ENCODE results near the gene ERLIN1. TPM values are rescaled to one million over a fixed set of nuclear protein-coding genes. Genes with fewer than 3 reads are reported as not detected.

ERLIN1 gene
- total RNA-seq (10 to 100 TPM; 24.6 to 29.9 TPM), polyA plus RNA-seq (10 to 100 TPM in 1 of 2 donors, 1 to 10 TPM in 1; 5.8 to 38.1 TPM)
- long read RNA-seq, donor 1, full-length matches to known transcripts: 10 of 10 reads
- long read RNA-seq, donor 1, partial matches to known transcripts: 0 of 10 reads
- long read RNA-seq, donor 1, other reads (novel, unspliced or antisense): 0 of 10 reads
- long read RNA-seq, donor 2: 0 reads
- long read RNA-seq, donor 3, full-length matches to known transcripts: 5 of 5 reads
- long read RNA-seq, donor 3, partial matches to known transcripts: 0 of 5 reads
- long read RNA-seq, donor 3, other reads (novel, unspliced or antisense): 0 of 5 reads
- long read RNA-seq, donor 4, partial matches to known transcripts: 0 of 3 reads
- long read RNA-seq, donor 4, other reads (novel, unspliced or antisense): 0 of 3 reads
- long read RNA-seq, donor 5, transcript ERLIN1-202 (12 exons, 1,453 nt): major isoform, 8 of 8 reads
- long read RNA-seq, donor 5, partial matches to known transcripts: 0 of 8 reads
- long read RNA-seq, donor 5, other reads (novel, unspliced or antisense): 0 of 8 reads

DNA sequence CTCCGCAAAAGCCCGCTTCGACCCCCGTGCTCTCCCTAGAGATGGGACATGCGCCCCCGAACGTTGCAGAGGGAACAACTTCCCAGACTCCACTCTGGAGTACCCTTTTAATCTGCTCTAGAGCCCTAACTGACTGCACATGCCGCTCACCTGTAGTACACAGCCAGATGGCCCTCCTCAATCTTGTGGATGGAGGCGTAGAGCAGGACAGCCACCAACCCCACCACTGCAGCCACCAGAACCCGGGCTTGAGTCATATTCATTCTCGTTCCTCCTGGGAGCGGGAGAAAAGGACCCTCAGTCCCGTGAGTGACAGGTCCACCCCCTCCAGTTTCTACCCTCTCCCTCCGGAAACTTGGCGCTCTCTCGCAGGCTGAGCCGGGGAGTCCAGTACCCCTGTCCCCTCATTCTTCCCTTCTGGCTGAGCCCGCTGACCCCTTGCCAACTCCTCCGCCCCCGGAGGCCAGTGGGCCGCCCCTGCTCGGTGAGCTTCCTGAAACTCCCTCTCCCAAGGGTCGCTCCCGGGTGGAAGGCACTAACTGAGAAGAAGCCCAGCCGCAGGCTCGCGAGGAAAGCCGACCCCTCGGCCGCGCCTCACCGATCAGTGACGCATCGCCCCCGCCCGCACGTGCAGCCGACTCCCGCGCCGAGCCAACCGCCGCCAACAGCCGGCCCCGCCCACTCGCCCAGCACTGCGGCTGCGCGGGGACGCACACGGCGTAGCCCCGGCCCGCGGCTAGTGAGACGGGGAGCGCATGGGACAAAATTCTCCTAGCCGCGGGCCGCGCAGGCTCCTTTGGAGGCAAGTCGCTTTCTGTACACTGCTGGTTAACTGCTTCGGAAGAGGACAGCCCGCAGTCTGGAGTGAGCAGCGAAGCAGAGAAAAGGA lies at the start of gene ERLIN1:
Gene ERLIN1 (minus strand): TSS at position 666 of the 889 bp plus-strand sequence. CDS start 403 bp downstream, at position 263.
- H3K4me3 ChIP-seq: peak within 1 kb of the TSS; percentile 64
- no peaks in the 10 kb centered on the region for H3K27me3 ChIP-seq (ENCODE audit: control insufficient read depth in 3 of 3, insufficient read depth in 3 of 3, low read length in 2 of 3)
- peak within 1 kb of the TSS; percentile 78 to 88 for H3K9ac ChIP-seq (ENCODE audit: insufficient read depth in 1 of 2, low read length in 2 of 2)
- ATAC-seq (ENCODE audit: insufficient read depth, low FRiP score) (peak; percentile 98), DNase-seq (peak; percentile 95 to 97 (median 96))
- no peaks in the 10 kb centered on the region for H3K9me3 ChIP-seq (ENCODE audit: control insufficient read depth in 4 of 4, insufficient read depth in 3 of 4, low read length in 3 of 4)
- peaks cover 5 to 17% (median 11%) of the 10 kb centered on the region in 4 donors for H3K36me3 ChIP-seq (ENCODE audit: control insufficient read depth in 4 of 4, insufficient read depth in 4 of 4, low read length in 4 of 4)
- WGBS, 2 donors: 0 to 1% methylated on average over 65 of the region's 65 CpGs
- TF ChIP-seq, protein P1, sequence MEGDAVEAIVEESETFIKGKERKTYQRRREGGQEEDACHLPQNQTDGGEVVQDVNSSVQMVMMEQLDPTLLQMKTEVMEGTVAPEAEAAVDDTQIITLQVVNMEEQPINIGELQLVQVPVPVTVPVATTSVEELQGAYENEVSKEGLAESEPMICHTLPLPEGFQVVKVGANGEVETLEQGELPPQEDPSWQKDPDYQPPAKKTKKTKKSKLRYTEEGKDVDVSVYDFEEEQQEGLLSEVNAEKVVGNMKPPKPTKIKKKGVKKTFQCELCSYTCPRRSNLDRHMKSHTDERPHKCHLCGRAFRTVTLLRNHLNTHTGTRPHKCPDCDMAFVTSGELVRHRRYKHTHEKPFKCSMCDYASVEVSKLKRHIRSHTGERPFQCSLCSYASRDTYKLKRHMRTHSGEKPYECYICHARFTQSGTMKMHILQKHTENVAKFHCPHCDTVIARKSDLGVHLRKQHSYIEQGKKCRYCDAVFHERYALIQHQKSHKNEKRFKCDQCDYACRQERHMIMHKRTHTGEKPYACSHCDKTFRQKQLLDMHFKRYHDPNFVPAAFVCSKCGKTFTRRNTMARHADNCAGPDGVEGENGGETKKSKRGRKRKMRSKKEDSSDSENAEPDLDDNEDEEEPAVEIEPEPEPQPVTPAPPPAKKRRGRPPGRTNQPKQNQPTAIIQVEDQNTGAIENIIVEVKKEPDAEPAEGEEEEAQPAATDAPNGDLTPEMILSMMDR (IDR thresholded peaks at IDR 0.05; ENCODE audit: control extremely low read depth, extremely low read depth): no peak
- H3K27ac ChIP-seq (ENCODE audit: low read depth in 1 of 2, low read length in 1 of 2): peak within 1 kb of the TSS; percentile 70 to 87
- peaks cover 0 to 21% (median 6%) of the 10 kb centered on the region in 5 donors for H3K4me1 ChIP-seq (ENCODE audit: control insufficient read depth in 5 of 5, insufficient read depth in 5 of 5, low read length in 5 of 5)

DNA sequence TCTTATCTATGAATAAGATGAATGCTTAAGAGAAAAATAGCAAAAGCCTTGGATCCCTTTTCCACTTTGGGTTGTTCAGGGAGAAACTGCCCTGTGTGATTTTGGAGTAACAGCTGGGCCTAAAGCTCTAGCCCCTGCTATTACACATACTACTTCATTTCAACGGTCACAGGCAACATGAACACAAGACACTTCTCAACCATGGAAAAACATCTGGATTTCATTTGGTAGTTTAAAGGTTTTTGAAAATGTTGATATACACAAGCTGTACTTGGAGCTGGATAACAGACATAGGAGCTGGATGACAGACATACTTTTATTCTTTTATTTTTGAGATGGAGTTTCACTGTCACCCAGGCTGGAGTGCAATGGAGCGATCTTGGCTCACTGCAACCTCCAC lies 46.3 kb upstream of the ERLIN1 start:
- no peak for ATAC-seq (ENCODE audit: insufficient read depth, low FRiP score)
- WGBS, 2 donors: 84 to 95% methylated on average over 2 of the region's 2 CpGs
- Histone ChIP-seq H3K4me1 (ENCODE audit: control insufficient read depth in 5 of 5, insufficient read depth in 5 of 5, low read length in 5 of 5) (peaks cover 0 to 3% (median 0%) of the 10 kb centered on the region in 5 donors), H3K9me3 (ENCODE audit: control insufficient read depth in 4 of 4, insufficient read depth in 3 of 4, low read length in 3 of 4) (no peaks in the 10 kb centered on the region), H3K4me3 (no peak overlapping the region), H3K9ac (ENCODE audit: insufficient read depth in 1 of 2, low read length in 2 of 2) (no peak overlapping the region), H3K27ac (ENCODE audit: low read depth in 1 of 2, low read length in 1 of 2) (no peak overlapping the region), H3K36me3 (ENCODE audit: control insufficient read depth in 4 of 4, insufficient read depth in 4 of 4, low read length in 4 of 4) (peaks cover 16 to 26% (median 23%) of the 10 kb centered on the region in 4 donors), H3K27me3 (ENCODE audit: control insufficient read depth in 3 of 3, insufficient read depth in 3 of 3, low read length in 2 of 3) (no peaks in the 10 kb centered on the region)
- TF ChIP-seq, protein P1 (IDR thresholded peaks at IDR 0.05; ENCODE audit: control extremely low read depth, extremely low read depth): no peak
- DNase-seq: no peak

DNA sequence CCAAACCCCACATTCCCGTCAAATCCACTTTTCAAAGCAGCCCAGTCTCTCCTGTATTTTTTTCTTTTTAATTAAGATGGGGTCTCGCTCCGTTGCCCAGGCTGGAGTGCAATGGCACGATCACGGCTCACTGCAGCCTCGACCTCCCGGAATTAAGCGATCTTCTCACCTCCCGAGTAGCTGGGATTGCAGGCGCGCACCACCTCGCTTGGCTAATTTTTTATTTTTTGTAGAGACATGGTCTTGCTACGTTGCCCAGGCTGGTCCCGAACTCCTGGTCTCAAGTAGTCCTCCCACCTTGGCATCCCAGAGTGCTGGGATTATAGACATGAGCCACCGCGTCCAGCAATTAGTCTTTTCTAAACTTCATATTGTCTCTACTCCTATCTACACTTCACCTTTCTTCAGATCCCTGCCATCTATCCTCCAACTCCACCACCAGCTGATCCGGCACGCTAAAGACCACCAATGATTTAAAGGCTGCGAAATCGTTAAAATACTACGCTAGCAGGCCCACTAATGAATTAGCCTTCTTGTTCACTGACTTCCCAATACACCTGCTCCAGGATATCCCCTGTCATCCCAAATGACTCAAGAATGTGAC lies 44.1 kb upstream of the ERLIN1 start:
- peak overlapping the region; percentile 72 to 87 for H3K27ac ChIP-seq (ENCODE audit: low read depth in 1 of 2, low read length in 1 of 2)
- peak overlapping the region; percentile 86 to 89 for H3K9ac ChIP-seq (ENCODE audit: insufficient read depth in 1 of 2, low read length in 2 of 2)
- H3K36me3 ChIP-seq (ENCODE audit: control insufficient read depth in 4 of 4, insufficient read depth in 4 of 4, low read length in 4 of 4): peaks cover 6 to 17% (median 9%) of the 10 kb centered on the region in 4 donors
- peak overlapping the region; percentile 99 for H3K4me3 ChIP-seq
- TF ChIP-seq, protein P1 (IDR thresholded peaks at IDR 0.05; ENCODE audit: control extremely low read depth, extremely low read depth): no peak
- 64 to 65% methylated on average over 21 of the region's 21 CpGs for WGBS, 2 donors
- ATAC-seq (ENCODE audit: insufficient read depth, low FRiP score): no peak
- no peaks in the 10 kb centered on the region for H3K9me3 ChIP-seq (ENCODE audit: control insufficient read depth in 4 of 4, insufficient read depth in 3 of 4, low read length in 3 of 4)
- H3K27me3 ChIP-seq (ENCODE audit: control insufficient read depth in 3 of 3, insufficient read depth in 3 of 3, low read length in 2 of 3): no peaks in the 10 kb centered on the region
- H3K4me1 ChIP-seq (ENCODE audit: control insufficient read depth in 5 of 5, insufficient read depth in 5 of 5, low read length in 5 of 5): peaks cover 0 to 3% (median 0%) of the 10 kb centered on the region in 5 donors
- no peak for DNase-seq
